ENCODE data around the gene BAIAP2.

DNA sequence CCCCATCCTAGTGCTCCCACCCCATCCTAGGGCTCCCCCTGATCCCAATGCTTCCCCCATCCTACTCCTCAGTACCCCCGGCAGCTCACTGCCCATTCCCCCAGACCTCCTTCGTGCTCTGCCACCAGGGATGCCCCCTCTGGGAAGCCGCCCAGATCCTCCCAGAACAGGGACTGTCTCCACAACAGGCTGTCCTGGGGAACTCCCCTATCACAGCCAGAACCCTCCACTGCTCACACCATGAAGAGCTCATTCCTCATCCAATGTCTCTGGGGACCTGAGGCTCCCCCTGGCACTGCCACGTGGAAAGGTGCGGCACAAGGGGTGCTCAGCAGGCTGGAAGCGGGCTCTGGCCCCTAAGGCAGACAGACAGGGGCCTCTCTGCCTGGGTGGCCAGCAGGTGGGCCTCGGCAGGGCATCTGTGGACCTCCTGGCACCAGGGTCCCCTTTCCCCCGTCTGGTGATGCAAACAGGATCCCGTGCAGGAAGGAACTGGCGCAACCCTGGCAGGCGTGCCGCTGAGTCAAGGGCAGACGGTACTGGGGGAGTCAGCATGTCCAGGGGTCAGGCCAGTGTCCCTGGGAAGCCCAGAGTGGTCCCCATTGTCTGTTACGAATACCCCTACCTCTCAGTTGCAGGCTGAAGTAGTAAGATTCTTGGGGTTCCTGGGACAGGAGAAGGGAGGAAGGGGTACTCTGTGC, 115.6 kb downstream of the BAIAP2 start:
- TF ChIP-seq, protein P1, sequence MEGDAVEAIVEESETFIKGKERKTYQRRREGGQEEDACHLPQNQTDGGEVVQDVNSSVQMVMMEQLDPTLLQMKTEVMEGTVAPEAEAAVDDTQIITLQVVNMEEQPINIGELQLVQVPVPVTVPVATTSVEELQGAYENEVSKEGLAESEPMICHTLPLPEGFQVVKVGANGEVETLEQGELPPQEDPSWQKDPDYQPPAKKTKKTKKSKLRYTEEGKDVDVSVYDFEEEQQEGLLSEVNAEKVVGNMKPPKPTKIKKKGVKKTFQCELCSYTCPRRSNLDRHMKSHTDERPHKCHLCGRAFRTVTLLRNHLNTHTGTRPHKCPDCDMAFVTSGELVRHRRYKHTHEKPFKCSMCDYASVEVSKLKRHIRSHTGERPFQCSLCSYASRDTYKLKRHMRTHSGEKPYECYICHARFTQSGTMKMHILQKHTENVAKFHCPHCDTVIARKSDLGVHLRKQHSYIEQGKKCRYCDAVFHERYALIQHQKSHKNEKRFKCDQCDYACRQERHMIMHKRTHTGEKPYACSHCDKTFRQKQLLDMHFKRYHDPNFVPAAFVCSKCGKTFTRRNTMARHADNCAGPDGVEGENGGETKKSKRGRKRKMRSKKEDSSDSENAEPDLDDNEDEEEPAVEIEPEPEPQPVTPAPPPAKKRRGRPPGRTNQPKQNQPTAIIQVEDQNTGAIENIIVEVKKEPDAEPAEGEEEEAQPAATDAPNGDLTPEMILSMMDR (IDR thresholded peaks at IDR 0.05): no peak
- no peak for TF ChIP-seq POLR2A (IDR thresholded peaks at IDR 0.05)
